NCI-H2107 treated with DMSO at 0.1 percent for 48 hours (cell line): ENCODE data around the gene URB1.
"Not testable (repeated sequence)": the region's sequence is repeated elsewhere in the genome, so short reads cannot be mapped to it uniquely, and the experiment has no call there.

Source experiments
- DNase-seq: peaks from one replicate; lab custom pipeline; 2025; ENCODE audit not compliant: unreplicated experiment; lab: John Stamatoyannopoulos, UW

URB1 gene

GRCh38 chr21:32301596-32301995 lies 91.2 kb downstream of the URB1 start:
- DNase-seq = no peak

- DNase-seq = no peak
These were observed 92.6 kb downstream of the URB1 start for GRCh38 chr21:32300117-32300681.

- no peak for DNase-seq
These were observed 93.1 kb downstream of the URB1 start for GRCh38 chr21:32299695-32300094.

GRCh38 chr21:32298658-32299081 lies 94.1 kb downstream of the URB1 start, which contains the start of gene MRAP:
MRAP (plus strand) TSS chr21:32298855; CDS start chr21:32298972, 117 bp downstream.
- no peak for DNase-seq

- DNase-seq = no peak
These were observed 94.7 kb downstream of the URB1 start for GRCh38 chr21:32298148-32298559.

GRCh38 chr21:32297449-32297848 lies 95.4 kb downstream of the URB1 start:
- DNase-seq = no peak

- no peak for DNase-seq
These were observed 107.3 kb downstream of the URB1 start for GRCh38 chr21:32285476-32285875.

GRCh38 chr21:32282992-32283391 lies 109.8 kb downstream of the URB1 start:
- DNase-seq = no peak

- DNase-seq = no peak
These were observed 111.3 kb downstream of the URB1 start for GRCh38 chr21:32281531-32281930.

GRCh38 chr21:32279377-32279680 lies 113.5 kb downstream of the URB1 start:
- no peak for DNase-seq

GRCh38 chr21:32278518-32279376 lies 114.1 kb downstream of the URB1 start, which contains the start of gene MIS18A:
MIS18A (minus strand) TSS chr21:32279049; CDS start chr21:32279014, 35 bp downstream.
- DNase-seq = peak; percentile 97

GRCh38 chr21:32278103-32278502 lies 114.7 kb downstream of the URB1 start:
- no peak for DNase-seq

GRCh38 chr21:32276671-32277070 lies 116.1 kb downstream of the URB1 start:
- no peak for DNase-seq

- no peak for DNase-seq
These were observed 122.1 kb downstream of the URB1 start for GRCh38 chr21:32270748-32271147.

GRCh38 chr21:32265321-32265720 lies 127.5 kb downstream of the URB1 start:
- not testable (repeated sequence) for DNase-seq

GRCh38 chr21:32261929-32262328 lies 130.9 kb downstream of the URB1 start:
- DNase-seq = no peak
